DND-41 (cell line): Measurements from ENCODE around the gene RPH3AL.

Experiments used
- EZH2 ChIP-seq: IDR thresholded peaks from 3 replicates; pipeline ENCODE4 v1.6.1; 2012; ENCODE audit warnings: borderline replicate concordance, low read depth, mild to moderate bottlenecking, moderate library complexity, low read length, inconsistent platforms; ENCODE audit not compliant: severe bottlenecking
- TF ChIP-seq, protein P1 (sequence below): IDR thresholded peaks from 2 replicates; pipeline ENCODE4 v1.5.1; 2012; ENCODE audit warnings: borderline replicate concordance, low read length, moderate library complexity, mild to moderate bottlenecking; ENCODE audit not compliant: poor library complexity, severe bottlenecking; ENCODE audit errors: extremely low read depth

GRCh38 chr17:320809-321385, 31.7 kb downstream of the RPH3AL start:
- TF ChIP-seq, protein P1, sequence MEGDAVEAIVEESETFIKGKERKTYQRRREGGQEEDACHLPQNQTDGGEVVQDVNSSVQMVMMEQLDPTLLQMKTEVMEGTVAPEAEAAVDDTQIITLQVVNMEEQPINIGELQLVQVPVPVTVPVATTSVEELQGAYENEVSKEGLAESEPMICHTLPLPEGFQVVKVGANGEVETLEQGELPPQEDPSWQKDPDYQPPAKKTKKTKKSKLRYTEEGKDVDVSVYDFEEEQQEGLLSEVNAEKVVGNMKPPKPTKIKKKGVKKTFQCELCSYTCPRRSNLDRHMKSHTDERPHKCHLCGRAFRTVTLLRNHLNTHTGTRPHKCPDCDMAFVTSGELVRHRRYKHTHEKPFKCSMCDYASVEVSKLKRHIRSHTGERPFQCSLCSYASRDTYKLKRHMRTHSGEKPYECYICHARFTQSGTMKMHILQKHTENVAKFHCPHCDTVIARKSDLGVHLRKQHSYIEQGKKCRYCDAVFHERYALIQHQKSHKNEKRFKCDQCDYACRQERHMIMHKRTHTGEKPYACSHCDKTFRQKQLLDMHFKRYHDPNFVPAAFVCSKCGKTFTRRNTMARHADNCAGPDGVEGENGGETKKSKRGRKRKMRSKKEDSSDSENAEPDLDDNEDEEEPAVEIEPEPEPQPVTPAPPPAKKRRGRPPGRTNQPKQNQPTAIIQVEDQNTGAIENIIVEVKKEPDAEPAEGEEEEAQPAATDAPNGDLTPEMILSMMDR: no peak
- TF ChIP-seq EZH2: no peak
